Stomach smooth muscle (tissue), 2 donors: ENCODE data around the gene OR51B2.
"Not testable (repeated sequence)": the region's sequence is repeated elsewhere in the genome, so short reads cannot be mapped to it uniquely, and the experiment has no call there.

ENCODE experiments used
- H3K27ac ChIP-seq: one replicate; pipeline ENCODE4 v1.7.0; 2013; ENCODE audit warnings: mild to moderate bottlenecking, low read length, inconsistent platforms
- H3K27me3 ChIP-seq, 2 donors: one replicate each; pipeline ENCODE4 v1.7.0; 2013; ENCODE audit warnings: low read length in 2 of 2; ENCODE audit not compliant: insufficient read depth in 2 of 2, control insufficient read depth in 1 of 2
- H3K36me3 ChIP-seq, 2 donors: one replicate each; pipeline ENCODE4 v1.7.0; 2013; ENCODE audit warnings: low read length in 2 of 2; ENCODE audit not compliant: control insufficient read depth in 2 of 2, insufficient read depth in 2 of 2
- H3K4me1 ChIP-seq: one replicate; pipeline ENCODE4 v1.7.0; 2013; ENCODE audit warnings: low read length; ENCODE audit not compliant: control insufficient read depth, insufficient read depth
- H3K4me3 ChIP-seq, 2 donors: one replicate each; pipeline ENCODE4 v1.7.0; 2013; ENCODE audit warnings: low read length in 2 of 2
- H3K9ac ChIP-seq, 2 donors: one replicate each; pipeline ENCODE4 v1.7.0; 2013; ENCODE audit warnings: low read length in 2 of 2, mild to moderate bottlenecking in 1 of 2
- H3K9me3 ChIP-seq, 2 donors: one replicate each; pipeline ENCODE4 v1.7.0; 2013; ENCODE audit warnings: low read length in 2 of 2; ENCODE audit not compliant: control insufficient read depth in 2 of 2
- donor health status: healthy.
- donor health status: Pancreatic carcinoma.

The OR51B2 gene

GRCh38 chr11:5324197-5324596 lies at the start of gene OR51B2:
OR51B2 (minus strand) TSS chr11:5324297; CDS start chr11:5324297, 0 bp downstream.
- H3K27me3 ChIP-seq: no peaks in the 10 kb centered on the region
- no peak within 1 kb of the TSS for H3K27ac ChIP-seq
- H3K36me3 ChIP-seq: no peaks in the 10 kb centered on the region
- H3K9me3 ChIP-seq: no peaks in the 10 kb centered on the region
- no peak within 1 kb of the TSS for H3K4me3 ChIP-seq
- H3K9ac ChIP-seq: no peak within 1 kb of the TSS
- no peaks in the 10 kb centered on the region for H3K4me1 ChIP-seq

- Histone ChIP-seq H3K4me3 (no peak overlapping the region), H3K36me3 (no peaks in the 10 kb centered on the region), H3K4me1 (no peaks in the 10 kb centered on the region), H3K27me3 (no peaks in the 10 kb centered on the region), H3K9me3 (peaks cover 0 to 3% of the 10 kb centered on the region in 2 donors), H3K9ac (no peak overlapping the region), H3K27ac (no peak overlapping the region)
These were observed 45.7 kb upstream of the OR51B2 start for GRCh38 chr11:5369789-5370188.

GRCh38 chr11:5368502-5369043 lies 44.5 kb upstream of the OR51B2 start:
- peaks cover 0 to 3% of the 10 kb centered on the region in 2 donors for H3K9me3 ChIP-seq
- H3K27me3 ChIP-seq: no peaks in the 10 kb centered on the region
- no peak overlapping the region for H3K4me3 ChIP-seq
- no peaks in the 10 kb centered on the region for H3K4me1 ChIP-seq
- no peak overlapping the region for H3K27ac ChIP-seq
- H3K9ac ChIP-seq: no peak overlapping the region
- no peaks in the 10 kb centered on the region for H3K36me3 ChIP-seq

- Histone ChIP-seq H3K9ac (no peak overlapping the region), H3K27ac (no peak overlapping the region), H3K9me3 (no peaks in the 10 kb centered on the region), H3K27me3 (no peaks in the 10 kb centered on the region), H3K4me1 (no peaks in the 10 kb centered on the region), H3K36me3 (no peaks in the 10 kb centered on the region), H3K4me3 (no peak overlapping the region)
These were observed 43.5 kb upstream of the OR51B2 start for GRCh38 chr11:5367448-5368074.

- no peak overlapping the region for H3K9ac ChIP-seq
- H3K9me3 ChIP-seq: no peaks in the 10 kb centered on the region
- H3K4me1 ChIP-seq: no peaks in the 10 kb centered on the region
- H3K27ac ChIP-seq: no peak overlapping the region
- no peaks in the 10 kb centered on the region for H3K36me3 ChIP-seq
- no peak overlapping the region for H3K4me3 ChIP-seq
- no peaks in the 10 kb centered on the region for H3K27me3 ChIP-seq
These were observed 42.8 kb upstream of the OR51B2 start for GRCh38 chr11:5366856-5367255.

- H3K4me1 ChIP-seq, H3K9ac ChIP-seq, H3K27ac ChIP-seq, H3K4me3 ChIP-seq, H3K36me3 ChIP-seq, H3K9me3 ChIP-seq, H3K27me3 ChIP-seq: not testable (repeated sequence)
These were observed 42.3 kb upstream of the OR51B2 start for GRCh38 chr11:5366365-5366764.

- Histone ChIP-seq H3K4me1 (no peaks in the 10 kb centered on the region), H3K9me3 (no peaks in the 10 kb centered on the region), H3K27me3 (no peaks in the 10 kb centered on the region), H3K27ac (no peak overlapping the region), H3K4me3 (no peak overlapping the region), H3K9ac (no peak overlapping the region), H3K36me3 (no peaks in the 10 kb centered on the region)
These were observed 40.1 kb upstream of the OR51B2 start for GRCh38 chr11:5364214-5364613.

GRCh38 chr11:5363679-5364078 lies 39.6 kb upstream of the OR51B2 start:
- Histone ChIP-seq H3K27ac (no peak overlapping the region), H3K27me3 (no peaks in the 10 kb centered on the region), H3K4me3 (no peak overlapping the region), H3K9me3 (no peaks in the 10 kb centered on the region), H3K36me3 (no peaks in the 10 kb centered on the region), H3K4me1 (no peaks in the 10 kb centered on the region), H3K9ac (no peak overlapping the region)

GRCh38 chr11:5362017-5362625 lies 38.0 kb upstream of the OR51B2 start:
- no peak overlapping the region for H3K27ac ChIP-seq
- no peaks in the 10 kb centered on the region for H3K27me3 ChIP-seq
- H3K36me3 ChIP-seq: no peaks in the 10 kb centered on the region
- H3K9ac ChIP-seq: no peak overlapping the region
- H3K9me3 ChIP-seq: no peaks in the 10 kb centered on the region
- H3K4me1 ChIP-seq: no peaks in the 10 kb centered on the region
- no peak overlapping the region for H3K4me3 ChIP-seq

- not testable (repeated sequence) for H3K27me3 ChIP-seq, H3K4me3 ChIP-seq, H3K9me3 ChIP-seq, H3K9ac ChIP-seq, H3K36me3 ChIP-seq, H3K27ac ChIP-seq, H3K4me1 ChIP-seq
These were observed 31.9 kb upstream of the OR51B2 start for GRCh38 chr11:5356031-5356430.

GRCh38 chr11:5351208-5351607 lies 27.1 kb upstream of the OR51B2 start, which contains the start of gene OR51B6:
OR51B6 (plus strand) TSS chr11:5351508; CDS start chr11:5351508, 0 bp downstream.
- Histone ChIP-seq H3K9me3 (no peaks in the 10 kb centered on the region), H3K27ac (no peak within 1 kb of the TSS), H3K4me3 (no peak within 1 kb of the TSS), H3K27me3 (no peaks in the 10 kb centered on the region), H3K36me3 (no peaks in the 10 kb centered on the region), H3K9ac (no peak within 1 kb of the TSS), H3K4me1 (no peaks in the 10 kb centered on the region)
